OCI-LY7 (cell line): ENCODE measurements around the gene DLEU7. TPM values are rescaled to one million over a fixed set of nuclear protein-coding genes. Genes with fewer than 3 reads are reported as not detected.

Experiments used
- BruUV-seq: library from RNA; stranded (reverse); fragments of 400-500 nt; replicated peaks from 2 replicates; lab custom pipeline; 2021; lab: Mats Ljungman, UMichigan
- CTCF ChIA-PET: fragments of 300-600 bp; sonication (Branson Sonifier 250); formaldehyde crosslinking; loops from one replicate; lab custom pipeline; 2022; ENCODE audit warnings: antibody characterized with exemption; ENCODE audit not compliant: unreplicated experiment; lab: Charles Lee
- POLR2A ChIA-PET: fragments of 300-600 bp; sonication (Branson Sonifier 250); formaldehyde crosslinking; loops from one replicate; lab custom pipeline; 2022; ENCODE audit warnings: antibody characterized with exemption; lab: Charles Lee
- DNase-seq: peaks from one replicate; pipeline ENCODE4 v3.0.0-alpha.2; 2015; ENCODE audit warnings: low spot score
- H2AFZ ChIP-seq: fragments of 200-600 bp; sonication (generic), shearing (Covaris generic); 2 replicates; pipeline ENCODE4 v1.6.1; 2014; ENCODE audit warnings: mild to moderate bottlenecking, antibody characterized with exemption, low read length, moderate library complexity
- H3K27ac ChIP-seq: fragments of 200-600 bp; sonication (generic); 2 replicates; pipeline ENCODE4 v1.5.1; 2014; ENCODE audit warnings: mixed run types, low read depth, mild to moderate bottlenecking, moderate library complexity, low read length, inconsistent platforms; ENCODE audit not compliant: poor library complexity, severe bottlenecking
- H3K36me3 ChIP-seq: fragments of 200-600 bp; sonication (generic); 2 replicates; pipeline ENCODE4 v1.6.1; 2014; ENCODE audit warnings: mild to moderate bottlenecking, antibody characterized with exemption, low read length, moderate library complexity, mixed read lengths; ENCODE audit not compliant: insufficient read depth
- H3K4me1 ChIP-seq: fragments of 200-600 bp; sonication (generic); 2 replicates; pipeline ENCODE4 v1.5.1; 2014; ENCODE audit warnings: mild to moderate bottlenecking, low read length; ENCODE audit not compliant: insufficient read depth, poor library complexity, severe bottlenecking
- H3K4me2 ChIP-seq: fragments of 200-600 bp; sonication (generic); 2 replicates; pipeline ENCODE4 v1.6.1; 2014; ENCODE audit warnings: mild to moderate bottlenecking, low read length
- H3K4me3 ChIP-seq: fragments of 200-600 bp; sonication (generic); 2 replicates; pipeline ENCODE4 v1.5.1; 2014; ENCODE audit warnings: mild to moderate bottlenecking, low read depth, low read length; ENCODE audit not compliant: poor library complexity, severe bottlenecking
- H3K79me2 ChIP-seq: fragments of 200-600 bp; sonication (generic); 2 replicates; pipeline ENCODE4 v1.6.1; 2016; ENCODE audit warnings: low read depth, mild to moderate bottlenecking, low read length, moderate library complexity, mixed read lengths; ENCODE audit not compliant: insufficient read depth
- H3K9me2 ChIP-seq: fragments of 200-600 bp; sonication (generic); 2 replicates; pipeline ENCODE4 v1.6.1; 2016; ENCODE audit warnings: mild to moderate bottlenecking, low read length, mixed read lengths; ENCODE audit not compliant: insufficient read depth
- H3K9me3 ChIP-seq: fragments of 200-600 bp; sonication (generic); 2 replicates; pipeline ENCODE4 v1.6.1; 2014; ENCODE audit warnings: mild to moderate bottlenecking, mixed run types, low read length, mixed read lengths
- H4K20me1 ChIP-seq: fragments of 200-600 bp; sonication (generic); 2 replicates; pipeline ENCODE4 v1.6.1; 2014; ENCODE audit warnings: mild to moderate bottlenecking, antibody characterized with exemption, low read length, moderate library complexity, mixed read lengths; ENCODE audit not compliant: insufficient read depth
- EZH2phosphoT487 ChIP-seq: fragments of 200-600 bp; sonication (generic); IDR thresholded peaks from 2 replicates; pipeline ENCODE4 v1.6.1; 2018; ENCODE audit warnings: low read depth, borderline replicate concordance, mild to moderate bottlenecking, mixed run types, antibody characterized with exemption, low read length, moderate library complexity, mixed read lengths
- intact Hi-C: fragments of 100-400 bp; cut with micrococcal nuclease; formaldehyde crosslinking; loops from one replicate; pipeline ENCODE4 v1.10.0; 2022; ENCODE audit not compliant: unreplicated experiment
- total RNA-seq, 2 experiments: library from RNA; depleted of rRNA in 1 of 2; stranded (reverse); fragments of >200 nt in 1 of 2; shearing (Covaris generic) in 1 of 2; gene quantifications; 2 replicates each; pipeline ENCODE4 v1.2.3, GENCODE V29; 2014 to 2022
- TF ChIP-seq, protein P1 (sequence below): fragments of 200-600 bp; sonication (generic); conservative IDR thresholded peaks from 2 replicates; pipeline ENCODE4 v1.5.1; 2014; ENCODE audit warnings: mild to moderate bottlenecking, antibody characterized with exemption, low read length, moderate library complexity, mixed read lengths

Gene DLEU7
- total RNA-seq, 2 experiments from 2014 or later, result not detected

DNA sequence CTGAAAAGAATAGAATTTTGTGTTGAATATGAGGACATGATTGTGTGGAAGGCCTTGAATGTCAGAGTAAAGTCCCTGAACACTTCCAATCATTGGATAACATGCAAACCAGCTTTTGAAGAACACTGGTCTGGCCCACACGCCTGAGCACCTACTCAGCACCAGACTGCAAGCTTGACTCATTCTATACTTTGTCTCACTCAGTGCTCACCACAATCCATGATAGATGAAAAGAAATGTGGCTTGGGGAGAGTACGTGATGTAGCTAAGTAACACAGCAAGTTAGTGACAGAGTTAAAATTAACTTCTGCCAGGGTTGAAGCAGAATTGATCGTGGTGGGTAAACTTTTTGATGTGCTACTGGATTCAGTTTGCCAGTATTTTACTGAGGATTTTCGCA is 12.0 kb downstream of the DLEU7 start:
- Histone ChIP-seq H3K9me2 (no peaks in the 10 kb centered on the region), H3K79me2 (no peaks in the 10 kb centered on the region), H3K4me3 (no peak overlapping the region), H3K4me2 (no peak overlapping the region), H3K36me3 (no peaks in the 10 kb centered on the region), H2AFZ (no peak overlapping the region), H4K20me1 (no peaks in the 10 kb centered on the region), H3K9me3 (no peaks in the 10 kb centered on the region), H3K27ac (no peak overlapping the region), H3K4me1 (peaks cover 6% of the 10 kb centered on the region)
- BruUV-seq, result no TSS peak
- TF ChIP-seq, protein P1, sequence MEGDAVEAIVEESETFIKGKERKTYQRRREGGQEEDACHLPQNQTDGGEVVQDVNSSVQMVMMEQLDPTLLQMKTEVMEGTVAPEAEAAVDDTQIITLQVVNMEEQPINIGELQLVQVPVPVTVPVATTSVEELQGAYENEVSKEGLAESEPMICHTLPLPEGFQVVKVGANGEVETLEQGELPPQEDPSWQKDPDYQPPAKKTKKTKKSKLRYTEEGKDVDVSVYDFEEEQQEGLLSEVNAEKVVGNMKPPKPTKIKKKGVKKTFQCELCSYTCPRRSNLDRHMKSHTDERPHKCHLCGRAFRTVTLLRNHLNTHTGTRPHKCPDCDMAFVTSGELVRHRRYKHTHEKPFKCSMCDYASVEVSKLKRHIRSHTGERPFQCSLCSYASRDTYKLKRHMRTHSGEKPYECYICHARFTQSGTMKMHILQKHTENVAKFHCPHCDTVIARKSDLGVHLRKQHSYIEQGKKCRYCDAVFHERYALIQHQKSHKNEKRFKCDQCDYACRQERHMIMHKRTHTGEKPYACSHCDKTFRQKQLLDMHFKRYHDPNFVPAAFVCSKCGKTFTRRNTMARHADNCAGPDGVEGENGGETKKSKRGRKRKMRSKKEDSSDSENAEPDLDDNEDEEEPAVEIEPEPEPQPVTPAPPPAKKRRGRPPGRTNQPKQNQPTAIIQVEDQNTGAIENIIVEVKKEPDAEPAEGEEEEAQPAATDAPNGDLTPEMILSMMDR, result no peak
- no peak for TF ChIP-seq EZH2phosphoT487
- DNase-seq, result no peak
- intact Hi-C loops, result no loop called here
- CTCF ChIA-PET, result no interaction called here
- POLR2A ChIA-PET, result interaction anchor here (0.7 to 0.8 kb wide), 2 partner anchors 24 to 36 kb away, joined by 3 to 4 read pairs; no protein-coding TSS in a partner anchor

DNA sequence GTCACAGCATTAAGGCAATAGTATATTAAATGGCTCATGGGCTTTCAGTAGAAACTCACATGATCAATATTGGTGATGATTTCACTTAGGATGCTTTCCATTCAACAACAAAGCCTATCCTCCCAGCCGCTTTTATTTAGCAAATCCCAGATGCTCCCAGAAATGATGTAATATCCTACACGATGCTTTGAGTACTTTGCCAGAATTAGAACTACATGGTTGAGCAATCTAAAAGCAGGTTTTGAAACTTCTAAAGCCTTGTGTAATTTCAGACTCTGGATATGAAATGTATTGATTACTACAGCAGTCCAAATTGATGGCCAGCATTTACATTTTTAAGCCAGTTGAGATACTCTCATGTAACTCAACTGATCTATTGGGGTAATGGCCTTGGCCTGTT is 13.6 kb downstream of the DLEU7 start:
- no peak overlapping the region for H3K4me2 ChIP-seq
- no TSS peak for BruUV-seq
- no peak overlapping the region for H3K27ac ChIP-seq
- H3K9me3 ChIP-seq, result no peaks in the 10 kb centered on the region
- POLR2A ChIA-PET, result interaction anchor here (1.0 kb wide), 1 partner anchor 20 kb away, joined by 3 read pairs; no protein-coding TSS in a partner anchor
- no peaks in the 10 kb centered on the region for H3K79me2 ChIP-seq
- H3K36me3 ChIP-seq, result no peaks in the 10 kb centered on the region
- H3K9me2 ChIP-seq, result no peaks in the 10 kb centered on the region
- H3K4me3 ChIP-seq, result no peak overlapping the region
- H4K20me1 ChIP-seq, result no peaks in the 10 kb centered on the region
- intact Hi-C loops, result no loop called here
- DNase-seq, result no peak
- no peak for TF ChIP-seq EZH2phosphoT487
- TF ChIP-seq, protein P1, result no peak
- no peak overlapping the region for H2AFZ ChIP-seq
- H3K4me1 ChIP-seq, result no peaks in the 10 kb centered on the region
- CTCF ChIA-PET, result interaction anchor here (1.0 kb wide), 1 partner anchor 10 kb away, joined by 4 read pairs; no protein-coding TSS in a partner anchor

DNA sequence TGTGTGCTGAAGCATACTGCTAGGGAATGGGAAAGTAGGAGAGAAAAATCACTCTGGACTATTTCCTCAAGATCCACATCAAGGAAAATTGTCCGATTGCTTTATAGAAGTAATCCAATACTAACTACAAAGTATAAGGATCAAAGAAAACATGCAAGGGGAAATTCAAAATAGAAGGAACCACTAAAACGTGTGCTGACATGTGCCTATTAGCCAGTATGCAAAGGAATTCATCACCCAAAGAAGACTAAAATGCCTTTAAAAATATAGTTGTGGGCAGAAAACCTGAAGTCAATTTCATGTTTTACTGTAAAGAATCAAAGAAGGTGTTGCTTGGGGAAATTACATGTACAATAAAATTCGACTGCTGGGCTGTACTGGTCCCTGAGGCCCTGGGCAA is 14.3 kb downstream of the DLEU7 start:
- Histone ChIP-seq H3K4me3 (no peak overlapping the region), H3K4me1 (no peaks in the 10 kb centered on the region), H3K9me2 (no peaks in the 10 kb centered on the region), H3K4me2 (no peak overlapping the region), H2AFZ (no peak overlapping the region), H4K20me1 (no peaks in the 10 kb centered on the region), H3K27ac (no peak overlapping the region), H3K9me3 (no peaks in the 10 kb centered on the region), H3K79me2 (no peaks in the 10 kb centered on the region), H3K36me3 (no peaks in the 10 kb centered on the region)
- ChIA-PET POLR2A (interaction anchor here (1.2 to 1.8 kb wide), 3 partner anchors 13 to 83 kb away, joined by 3 to 10 read pairs (median 4); no protein-coding TSS in a partner anchor), CTCF (no interaction called here)
- TF ChIP-seq, protein P1, result no peak
- TF ChIP-seq EZH2phosphoT487, result no peak
- no TSS peak for BruUV-seq
- intact Hi-C loops, result no loop called here
- no peak for DNase-seq
